Measurements from ENCODE around the gene MRGPRX4.

DNA sequence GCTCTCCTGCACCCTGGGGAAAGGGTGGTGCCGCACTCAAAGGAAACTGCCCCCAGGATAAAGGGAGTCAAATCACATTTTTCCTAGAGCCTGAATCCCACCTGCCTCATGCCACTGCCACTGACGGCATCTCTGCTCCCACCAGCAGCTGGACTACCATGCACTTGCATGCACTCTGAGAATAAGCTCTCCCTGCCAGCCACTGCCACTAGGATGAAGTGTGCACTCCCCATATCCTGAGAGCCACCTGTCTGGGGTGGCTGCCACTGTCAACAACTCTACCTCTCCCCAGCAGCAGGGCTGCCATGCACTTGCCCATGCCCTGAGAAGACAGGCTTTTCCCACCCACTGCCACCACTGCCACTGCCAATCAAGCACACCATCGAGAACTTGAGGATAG, 31.6 kb downstream of the MRGPRX4 start:
- no peak for TF ChIP-seq EZH2 (IDR thresholded peaks at IDR 0.05)
- TF ChIP-seq, protein P1, sequence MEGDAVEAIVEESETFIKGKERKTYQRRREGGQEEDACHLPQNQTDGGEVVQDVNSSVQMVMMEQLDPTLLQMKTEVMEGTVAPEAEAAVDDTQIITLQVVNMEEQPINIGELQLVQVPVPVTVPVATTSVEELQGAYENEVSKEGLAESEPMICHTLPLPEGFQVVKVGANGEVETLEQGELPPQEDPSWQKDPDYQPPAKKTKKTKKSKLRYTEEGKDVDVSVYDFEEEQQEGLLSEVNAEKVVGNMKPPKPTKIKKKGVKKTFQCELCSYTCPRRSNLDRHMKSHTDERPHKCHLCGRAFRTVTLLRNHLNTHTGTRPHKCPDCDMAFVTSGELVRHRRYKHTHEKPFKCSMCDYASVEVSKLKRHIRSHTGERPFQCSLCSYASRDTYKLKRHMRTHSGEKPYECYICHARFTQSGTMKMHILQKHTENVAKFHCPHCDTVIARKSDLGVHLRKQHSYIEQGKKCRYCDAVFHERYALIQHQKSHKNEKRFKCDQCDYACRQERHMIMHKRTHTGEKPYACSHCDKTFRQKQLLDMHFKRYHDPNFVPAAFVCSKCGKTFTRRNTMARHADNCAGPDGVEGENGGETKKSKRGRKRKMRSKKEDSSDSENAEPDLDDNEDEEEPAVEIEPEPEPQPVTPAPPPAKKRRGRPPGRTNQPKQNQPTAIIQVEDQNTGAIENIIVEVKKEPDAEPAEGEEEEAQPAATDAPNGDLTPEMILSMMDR (IDR thresholded peaks at IDR 0.05) = no peak

All from neural progenitor cell (in vitro differentiated cells).